Raji (cell line): ENCODE data around the gene SUPT5H.

ENCODE experiments used
- POLR2A ChIP-seq: IDR thresholded peaks from 2 replicates; pipeline ENCODE4 v1.6.1; 2011; ENCODE audit warnings: low read depth, low read length, control low read depth; ENCODE audit not compliant: insufficient read depth

Gene SUPT5H

DNA sequence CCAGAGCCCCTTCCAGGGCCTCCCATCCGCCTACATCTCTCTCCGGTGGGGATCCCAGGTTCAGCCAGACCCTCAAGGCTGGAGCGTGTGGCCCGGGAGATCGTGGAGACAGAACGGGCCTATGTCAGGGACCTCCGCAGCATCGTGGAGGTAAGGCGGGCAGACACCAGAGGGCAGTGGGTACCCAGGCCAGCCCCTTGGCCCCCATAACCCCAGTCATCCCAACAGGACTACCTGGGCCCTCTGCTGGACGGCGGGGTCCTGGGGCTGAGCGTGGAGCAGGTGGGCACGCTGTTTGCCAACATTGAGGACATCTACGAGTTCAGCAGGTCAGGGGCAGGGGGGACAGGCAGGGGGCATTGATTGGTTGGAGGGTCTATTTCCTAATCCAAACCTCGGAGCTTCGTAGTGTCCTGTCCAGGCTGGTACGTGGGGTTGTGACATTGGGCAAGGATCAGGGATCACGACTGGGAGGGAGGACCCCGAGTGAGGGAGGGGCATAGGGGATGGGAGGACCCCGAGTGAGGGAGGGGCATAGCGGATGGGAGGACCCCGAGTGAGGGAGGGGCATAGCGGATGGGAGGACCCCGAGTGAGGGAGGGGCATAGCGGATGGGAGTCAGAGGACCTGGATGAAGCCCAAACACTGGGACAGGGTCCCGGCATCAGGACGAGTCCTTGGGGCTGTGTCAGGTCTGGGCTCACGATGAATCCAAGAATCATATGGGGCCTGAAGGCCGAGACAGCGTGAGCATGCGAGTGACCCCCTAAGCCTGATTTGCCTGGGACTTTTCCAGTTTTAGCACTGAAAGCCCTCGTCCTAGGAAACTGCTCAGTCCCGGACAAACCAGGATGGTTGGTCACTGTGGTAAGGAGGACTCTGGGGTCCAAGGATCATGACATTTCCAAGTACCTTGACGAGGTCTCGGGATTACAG, 30.0 kb upstream of the SUPT5H start:
- TF ChIP-seq POLR2A, result no peak

DNA sequence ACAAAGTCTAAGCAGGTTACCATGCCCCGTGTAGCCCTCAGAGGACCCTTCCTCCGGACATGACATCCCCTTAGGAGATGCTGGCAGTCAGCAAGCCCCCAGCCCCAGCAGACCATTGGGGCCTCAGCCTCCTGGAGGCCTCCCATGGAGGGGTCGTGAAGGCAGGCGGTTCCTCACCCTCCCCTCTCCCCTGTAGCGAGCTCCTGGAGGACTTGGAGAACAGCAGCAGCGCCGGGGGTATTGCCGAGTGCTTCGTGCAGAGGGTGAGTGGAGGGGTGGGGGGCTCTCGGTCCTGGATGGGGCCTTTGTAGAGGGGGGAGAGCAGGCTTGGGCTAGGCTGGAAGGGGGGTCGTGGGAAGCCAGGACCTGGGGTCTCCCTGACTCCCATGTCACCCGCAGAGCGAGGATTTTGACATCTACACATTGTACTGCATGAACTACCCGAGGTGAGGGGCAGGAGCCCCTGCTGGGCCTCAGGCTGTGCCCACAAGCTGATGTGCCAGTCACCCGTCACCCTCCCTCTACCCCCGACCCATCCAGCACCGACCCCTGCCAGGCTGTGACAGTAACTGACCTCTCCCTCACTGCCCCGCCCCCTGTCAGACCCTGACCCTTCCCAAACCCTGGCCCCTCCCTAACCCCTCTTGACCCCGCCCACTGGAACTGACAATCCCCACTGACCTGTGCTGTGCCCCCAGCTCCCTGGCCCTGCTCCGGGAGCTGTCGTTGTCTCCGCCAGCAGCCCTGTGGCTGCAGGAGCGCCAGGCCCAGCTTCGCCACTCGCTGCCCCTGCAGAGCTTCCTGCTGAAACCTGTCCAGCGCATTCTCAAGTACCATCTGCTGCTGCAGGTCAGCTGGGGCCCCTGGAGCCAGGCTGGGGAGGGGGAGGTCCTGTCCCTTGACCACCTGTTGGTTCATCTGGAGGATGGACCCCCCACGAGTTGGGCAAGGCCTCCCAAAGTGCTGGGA, 28.9 kb upstream of the SUPT5H start:
- no peak for TF ChIP-seq POLR2A

DNA sequence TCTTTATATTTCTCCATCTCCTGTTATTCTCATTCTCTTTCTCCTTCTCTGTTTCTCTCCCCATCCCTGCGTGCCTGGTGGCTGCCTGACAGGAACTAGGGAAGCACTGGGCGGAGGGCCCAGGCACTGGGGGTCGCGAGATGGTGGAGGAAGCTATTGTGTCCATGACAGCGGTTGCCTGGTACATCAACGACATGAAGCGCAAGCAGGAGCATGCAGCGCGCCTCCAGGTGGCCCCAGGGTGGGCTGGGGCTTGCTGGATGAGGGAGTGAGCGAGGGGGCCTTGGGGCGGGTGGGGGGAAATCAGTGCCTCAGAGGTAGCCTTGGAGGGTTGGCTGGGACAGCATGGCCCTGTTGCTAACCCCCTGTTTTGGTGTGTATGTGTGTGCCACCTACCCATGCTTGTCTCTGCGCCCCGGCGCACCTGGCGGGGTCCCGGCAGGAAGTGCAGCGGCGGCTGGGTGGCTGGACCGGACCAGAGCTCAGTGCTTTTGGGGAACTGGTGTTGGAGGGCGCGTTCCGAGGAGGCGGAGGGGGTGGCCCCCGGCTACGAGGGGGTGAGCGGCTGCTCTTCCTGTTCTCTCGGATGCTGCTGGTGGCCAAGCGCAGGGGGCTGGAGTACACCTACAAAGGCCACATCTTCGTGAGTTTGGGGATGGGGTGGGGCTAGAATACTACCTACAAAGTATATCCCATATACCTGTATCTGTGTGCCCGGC, 27.8 kb upstream of the SUPT5H start:
- TF ChIP-seq POLR2A, result no peak

DNA sequence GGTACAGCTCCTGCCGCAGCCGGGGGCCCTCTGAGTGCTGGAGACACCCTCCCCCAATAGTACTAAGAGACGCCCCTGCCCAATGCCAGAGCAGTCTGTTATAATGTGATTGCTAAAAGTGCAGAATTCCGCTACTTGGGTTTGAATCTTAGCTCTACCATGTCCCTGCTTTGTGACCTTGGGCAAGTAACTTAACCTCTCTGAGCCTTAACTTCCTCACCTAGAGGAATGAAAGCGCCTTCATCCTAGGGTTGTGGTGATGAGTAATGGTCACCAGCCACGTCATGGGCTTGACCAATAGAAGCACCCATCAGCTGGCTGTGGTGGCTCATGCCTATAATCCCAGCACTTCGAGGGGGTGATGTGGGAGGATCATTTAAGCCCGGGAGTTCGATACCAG, 26.4 kb upstream of the SUPT5H start:
- TF ChIP-seq POLR2A, result no peak

DNA sequence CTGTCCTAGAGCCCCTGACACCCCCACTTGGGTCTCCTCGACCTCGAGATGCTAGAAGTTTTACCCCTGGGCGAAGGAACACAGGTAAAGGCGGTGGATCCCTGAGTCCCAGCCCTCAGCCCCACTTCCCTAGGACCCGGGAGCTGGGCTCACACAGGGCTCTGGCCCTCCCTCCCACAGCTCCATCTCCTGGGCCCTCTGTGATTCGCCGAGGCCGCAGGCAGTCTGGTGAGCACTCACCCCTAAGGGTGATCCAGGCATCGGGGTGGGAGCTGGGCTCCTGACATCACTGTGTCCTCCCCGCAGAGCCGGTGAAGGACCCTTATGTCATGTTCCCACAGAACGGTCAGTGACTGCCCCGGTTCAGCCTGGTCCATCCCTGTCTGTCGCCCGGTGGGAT, 24.6 kb upstream of the SUPT5H start:
- no peak for TF ChIP-seq POLR2A

DNA sequence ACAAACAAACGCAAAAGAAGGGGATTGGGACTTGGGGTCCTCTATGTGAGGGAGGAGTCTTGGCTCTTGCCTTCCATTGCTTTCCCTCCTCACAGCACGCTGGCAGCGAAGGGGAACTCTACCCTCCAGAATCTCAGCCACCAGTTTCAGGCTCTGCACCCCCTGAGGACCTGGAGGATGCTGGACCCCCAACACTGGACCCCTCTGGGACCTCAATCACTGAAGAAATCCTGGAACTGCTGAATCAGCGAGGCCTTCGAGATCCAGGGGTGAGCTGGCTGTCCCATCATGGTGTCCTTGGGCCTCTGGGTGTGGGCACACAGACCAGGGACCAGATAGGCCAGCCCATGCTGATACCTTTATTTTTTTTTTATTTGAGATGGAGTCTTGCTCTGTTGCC, 23.4 kb upstream of the SUPT5H start:
- TF ChIP-seq POLR2A, result no peak

DNA sequence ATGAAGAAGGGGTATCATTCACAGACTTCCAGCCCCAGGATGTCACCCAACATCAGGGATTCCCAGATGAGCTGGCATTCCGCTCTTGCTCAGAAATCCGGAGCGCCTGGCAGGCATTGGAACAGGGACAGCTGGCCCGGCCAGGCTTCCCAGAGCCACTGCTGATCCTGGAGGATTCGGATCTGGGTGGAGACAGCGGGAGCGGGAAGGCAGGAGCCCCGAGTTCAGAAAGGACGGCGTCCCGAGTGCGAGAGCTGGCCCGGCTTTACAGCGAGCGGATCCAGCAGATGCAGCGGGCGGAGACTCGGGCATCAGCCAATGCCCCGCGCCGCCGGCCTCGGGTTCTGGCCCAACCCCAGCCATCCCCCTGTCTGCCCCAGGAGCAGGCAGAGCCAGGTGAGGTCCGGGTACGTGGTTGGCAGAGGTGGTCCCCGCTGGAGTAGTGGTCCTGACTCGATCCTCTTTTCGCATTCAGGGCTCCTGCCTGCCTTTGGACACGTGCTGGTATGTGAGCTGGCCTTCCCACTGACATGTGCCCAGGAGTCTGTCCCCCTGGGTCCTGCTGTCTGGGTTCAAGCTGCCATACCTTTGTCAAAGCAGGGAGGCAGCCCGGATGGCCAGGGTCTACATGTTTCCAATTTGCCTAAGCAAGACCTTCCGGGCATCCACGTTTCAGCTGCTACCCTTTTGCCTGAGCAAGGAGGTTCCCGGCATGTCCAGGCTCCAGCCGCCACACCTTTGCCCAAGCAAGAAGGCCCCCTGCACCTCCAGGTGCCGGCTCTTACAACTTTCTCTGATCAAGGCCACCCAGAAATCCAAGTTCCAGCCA, 21.9 kb upstream of the SUPT5H start:
- TF ChIP-seq POLR2A, result no peak

DNA sequence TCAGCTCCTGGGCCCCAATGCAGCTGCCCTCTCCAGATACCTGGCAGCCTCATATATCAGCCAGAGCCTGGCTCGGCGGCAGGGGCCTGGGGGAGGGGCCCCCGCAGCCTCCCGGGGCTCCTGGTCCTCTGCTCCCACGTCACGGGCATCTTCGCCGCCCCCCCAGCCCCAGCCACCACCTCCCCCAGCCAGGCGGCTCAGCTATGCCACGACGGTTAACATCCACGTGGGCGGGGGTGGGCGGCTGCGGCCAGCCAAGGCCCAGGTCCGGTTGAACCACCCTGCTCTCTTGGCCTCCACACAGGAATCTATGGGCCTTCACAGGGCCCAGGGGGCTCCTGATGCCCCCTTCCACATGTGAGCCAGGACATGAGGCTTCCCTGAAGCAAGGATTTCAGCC, 20.4 kb upstream of the SUPT5H start:
- no peak for TF ChIP-seq POLR2A

DNA sequence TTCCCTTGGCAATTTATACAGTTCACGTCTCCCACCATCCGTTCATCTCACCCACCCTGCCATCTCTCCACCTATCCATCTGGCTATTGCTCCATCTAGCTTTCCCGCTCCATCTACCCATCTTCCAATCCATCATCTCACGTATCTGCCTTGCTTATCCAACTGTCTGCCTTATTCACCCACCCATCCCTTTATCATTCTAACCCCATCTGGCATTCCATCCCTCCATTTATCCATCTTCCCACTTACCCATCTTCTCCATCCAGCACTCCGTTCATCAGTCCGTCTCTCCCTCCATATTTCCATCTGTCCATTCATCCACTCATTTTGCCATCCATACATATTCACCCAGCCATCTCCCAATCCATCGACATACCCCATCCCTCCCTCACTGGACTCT, 19.6 kb upstream of the SUPT5H start:
- TF ChIP-seq POLR2A, result no peak

DNA sequence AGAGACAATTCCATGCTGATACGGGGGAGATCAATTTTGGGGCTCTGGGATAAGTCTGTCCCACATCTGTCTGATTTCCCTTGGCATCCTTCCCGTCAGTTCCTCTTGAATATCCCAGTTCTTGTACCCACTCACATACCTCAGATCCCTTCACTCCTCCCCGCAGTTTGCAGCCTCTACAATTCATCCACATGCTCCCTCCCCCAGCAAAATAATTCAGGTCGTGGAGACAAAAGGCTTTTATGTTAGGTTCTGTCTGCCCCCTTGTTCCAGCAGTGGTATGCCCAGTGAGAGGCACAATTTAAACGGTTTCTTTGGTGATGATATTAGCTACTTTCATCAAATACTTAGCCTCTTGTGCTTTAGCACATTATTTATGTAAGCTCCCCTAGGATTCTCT, 19.2 kb upstream of the SUPT5H start:
- no peak for TF ChIP-seq POLR2A

DNA sequence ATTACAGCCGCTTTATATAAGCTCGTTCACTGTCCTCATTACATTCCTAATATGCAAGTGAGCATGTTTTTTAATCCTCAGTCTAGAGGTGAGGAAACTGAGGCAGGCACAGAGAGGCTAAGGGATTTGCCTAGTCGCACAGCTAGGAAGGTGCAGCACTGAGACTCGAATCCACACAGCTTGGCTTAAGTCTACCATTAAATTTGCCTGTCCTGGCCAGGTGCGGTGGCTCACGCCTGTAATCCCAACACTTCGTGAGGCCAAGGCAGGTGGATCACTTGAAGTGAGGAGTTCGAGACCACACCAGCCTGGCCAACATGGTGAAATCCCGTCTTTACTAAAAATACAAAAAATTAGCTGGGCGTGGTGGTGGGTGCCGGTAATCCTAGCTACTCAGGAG, 17.7 kb upstream of the SUPT5H start:
- no peak for TF ChIP-seq POLR2A

DNA sequence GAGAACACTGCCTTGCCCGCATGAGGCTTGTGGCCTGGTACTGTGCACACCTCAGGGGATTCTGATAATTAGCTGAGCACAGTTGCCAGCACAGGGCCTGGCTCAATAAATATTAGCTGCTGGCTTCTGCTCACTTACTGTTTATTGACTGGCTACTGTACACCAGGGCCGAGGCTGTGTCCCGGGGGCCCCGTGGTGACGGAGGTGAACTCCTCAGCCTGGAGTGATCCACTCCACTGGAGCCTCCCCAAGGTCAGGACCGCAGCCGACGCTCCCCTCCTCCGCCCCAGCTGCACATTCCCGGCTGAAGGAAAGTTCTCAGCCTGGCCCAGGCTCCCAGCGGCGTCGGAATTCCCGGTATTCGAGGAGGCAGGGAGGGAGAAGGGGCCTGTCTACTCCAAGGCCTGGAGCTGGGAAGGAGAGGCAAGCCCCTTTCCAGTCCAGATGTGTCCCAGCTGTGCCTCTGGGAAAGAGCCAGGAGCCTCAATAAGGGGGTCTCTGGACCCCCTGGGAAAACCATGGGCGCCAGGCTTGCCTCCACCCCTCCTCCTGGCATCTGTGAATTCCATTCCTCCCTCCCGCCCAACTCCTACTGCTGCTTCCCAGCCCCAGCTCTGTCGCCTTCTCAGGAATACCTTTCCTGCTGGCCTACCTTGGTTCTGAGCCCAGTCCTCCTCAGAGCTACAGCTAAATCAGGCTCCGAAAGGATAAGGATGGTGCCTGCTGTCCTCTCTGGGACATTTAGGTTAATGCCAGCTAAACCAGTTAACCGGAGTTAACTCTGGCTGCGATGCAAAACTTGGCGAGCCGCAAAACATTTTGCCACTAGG, 16.9 kb upstream of the SUPT5H start:
- no peak for TF ChIP-seq POLR2A
